Central memory CD8-positive, alpha-beta T cell (primary cell): ENCODE measurements around the gene PLA2G4B.
A peak's percentile ranks its signal among the peaks of the same experiment; 100 is the strongest.

ENCODE experiments used
- ATAC-seq: fragments of 150-1000 bp; cut with Tn5 transposase; replicated peaks from 2 replicates; pipeline ENCODE4 v1.10.0; 2022; ENCODE audit warnings: mild to moderate bottlenecking, moderate FRiP score, moderate number of reproducible peaks; ENCODE audit not compliant: poor library complexity, severe bottlenecking; ENCODE audit errors: extremely low read depth
- DNase-seq, 2 donors: peaks; one replicate each; pipeline ENCODE4 v3.0.0; 2021; ENCODE audit warnings: low spot score in 2 of 2
- H3K27ac Mint-ChIP-seq: one replicate; pipeline ENCODE4 v1.8.0; 2022; ENCODE audit warnings: low read depth, mild to moderate bottlenecking, moderate library complexity, mixed read lengths
- H3K27me3 Mint-ChIP-seq: one replicate; pipeline ENCODE4 v1.8.0; 2022; ENCODE audit warnings: mixed read lengths
- H3K36me3 Mint-ChIP-seq: one replicate; pipeline ENCODE4 v1.8.0; 2022; ENCODE audit warnings: mild to moderate bottlenecking, moderate library complexity, mixed read lengths; ENCODE audit not compliant: insufficient read depth
- H3K4me1 Mint-ChIP-seq: one replicate; pipeline ENCODE4 v1.8.0; 2022; ENCODE audit warnings: mixed read lengths
- H3K4me3 Mint-ChIP-seq: one replicate; pipeline ENCODE4 v1.8.0; 2022; ENCODE audit warnings: mild to moderate bottlenecking, moderate library complexity, mixed read lengths
- H3K9me3 Mint-ChIP-seq: one replicate; pipeline ENCODE4 v1.8.0; 2022; ENCODE audit warnings: mixed read lengths

PLA2G4B gene

GRCh38 chr15:41862515-41863116, 24.0 kb downstream of the PLA2G4B start:
- Mint-ChIP-seq H3K27ac (peak overlapping the region; percentile 67), H3K4me1 (peaks cover 17% of the 10 kb centered on the region), H3K36me3 (peaks cover 2% of the 10 kb centered on the region), H3K9me3 (no peaks in the 10 kb centered on the region), H3K4me3 (no peak overlapping the region), H3K27me3 (no peaks in the 10 kb centered on the region)
- DNase-seq (no peak), ATAC-seq (no peak)

GRCh38 chr15:41865490-41866055, 26.9 kb downstream of the PLA2G4B start:
- Mint-ChIP-seq H3K9me3 (no peaks in the 10 kb centered on the region), H3K27me3 (no peaks in the 10 kb centered on the region), H3K4me3 (no peak overlapping the region), H3K36me3 (peaks cover 2% of the 10 kb centered on the region), H3K27ac (no peak overlapping the region), H3K4me1 (peaks cover 15% of the 10 kb centered on the region)
- ATAC-seq: peak; percentile 29
- DNase-seq: no peak

- no peak for ATAC-seq
These were observed 27.6 kb downstream of the PLA2G4B start for GRCh38 chr15:41866263-41866703.

GRCh38 chr15:41866872-41867579, 28.4 kb downstream of the PLA2G4B start:
- peaks cover 19% of the 10 kb centered on the region for H3K4me1 Mint-ChIP-seq
- H3K36me3 Mint-ChIP-seq: no peaks in the 10 kb centered on the region
- H3K27me3 Mint-ChIP-seq: no peaks in the 10 kb centered on the region
- ATAC-seq: no peak
- H3K9me3 Mint-ChIP-seq: no peaks in the 10 kb centered on the region
- no peak for DNase-seq
- no peak overlapping the region for H3K27ac Mint-ChIP-seq
- no peak overlapping the region for H3K4me3 Mint-ChIP-seq

More at GRCh38 chr15:41866263-41866703, 27.6 kb downstream of the PLA2G4B start:
- no peaks in the 10 kb centered on the region for H3K27me3 Mint-ChIP-seq
- no peak overlapping the region for H3K4me3 Mint-ChIP-seq
- H3K9me3 Mint-ChIP-seq: no peaks in the 10 kb centered on the region
- no peak for DNase-seq
- H3K36me3 Mint-ChIP-seq: no peaks in the 10 kb centered on the region
- H3K27ac Mint-ChIP-seq: no peak overlapping the region
- H3K4me1 Mint-ChIP-seq: peaks cover 18% of the 10 kb centered on the region

GRCh38 chr15:41868321-41868720, 29.7 kb downstream of the PLA2G4B start:
- no peaks in the 10 kb centered on the region for H3K36me3 Mint-ChIP-seq
- no peak overlapping the region for H3K27ac Mint-ChIP-seq
- peaks cover 17% of the 10 kb centered on the region for H3K4me1 Mint-ChIP-seq
- ATAC-seq: no peak
- H3K4me3 Mint-ChIP-seq: no peak overlapping the region
- no peak for DNase-seq
- H3K9me3 Mint-ChIP-seq: no peaks in the 10 kb centered on the region
- H3K27me3 Mint-ChIP-seq: no peaks in the 10 kb centered on the region

GRCh38 chr15:41869770-41870688, 31.4 kb downstream of the PLA2G4B start:
- DNase-seq: no peak
- no peak for ATAC-seq
- Mint-ChIP-seq H3K36me3 (no peaks in the 10 kb centered on the region), H3K27ac (peak overlapping the region; percentile 85), H3K27me3 (no peaks in the 10 kb centered on the region), H3K4me3 (no peak overlapping the region), H3K4me1 (peaks cover 17% of the 10 kb centered on the region), H3K9me3 (no peaks in the 10 kb centered on the region)

- Mint-ChIP-seq H3K27ac (peak overlapping the region; percentile 85), H3K4me1 (peaks cover 17% of the 10 kb centered on the region), H3K9me3 (no peaks in the 10 kb centered on the region), H3K36me3 (no peaks in the 10 kb centered on the region), H3K27me3 (no peaks in the 10 kb centered on the region), H3K4me3 (no peak overlapping the region)
- DNase-seq (peak in 1 of 2 donors; percentile 45), ATAC-seq (peak; percentile 97)
These were observed 32.0 kb downstream of the PLA2G4B start for GRCh38 chr15:41870689-41871081.

- H3K4me1 Mint-ChIP-seq: peaks cover 17% of the 10 kb centered on the region
- no peaks in the 10 kb centered on the region for H3K27me3 Mint-ChIP-seq
- H3K36me3 Mint-ChIP-seq: no peaks in the 10 kb centered on the region
- H3K9me3 Mint-ChIP-seq: no peaks in the 10 kb centered on the region
- DNase-seq (no peak), ATAC-seq (no peak)
- H3K27ac Mint-ChIP-seq: peak overlapping the region; percentile 85
- no peak overlapping the region for H3K4me3 Mint-ChIP-seq
These were observed 32.7 kb downstream of the PLA2G4B start for GRCh38 chr15:41871175-41871905.

GRCh38 chr15:41872166-41872747, 33.6 kb downstream of the PLA2G4B start:
- Mint-ChIP-seq H3K4me3 (no peak overlapping the region), H3K4me1 (peaks cover 17% of the 10 kb centered on the region), H3K27me3 (no peaks in the 10 kb centered on the region), H3K36me3 (no peaks in the 10 kb centered on the region), H3K9me3 (no peaks in the 10 kb centered on the region), H3K27ac (peak overlapping the region; percentile 54)
- DNase-seq (no peak), ATAC-seq (no peak)

- H3K4me3 Mint-ChIP-seq: no peak overlapping the region
- H3K36me3 Mint-ChIP-seq: no peaks in the 10 kb centered on the region
- ATAC-seq: no peak
- no peak for DNase-seq
- H3K27ac Mint-ChIP-seq: peak overlapping the region; percentile 68
- H3K27me3 Mint-ChIP-seq: no peaks in the 10 kb centered on the region
- H3K4me1 Mint-ChIP-seq: peaks cover 17% of the 10 kb centered on the region
- no peaks in the 10 kb centered on the region for H3K9me3 Mint-ChIP-seq
These were observed 35.1 kb downstream of the PLA2G4B start for GRCh38 chr15:41873711-41874110.

GRCh38 chr15:41874736-41875135, 36.1 kb downstream of the PLA2G4B start:
- peaks cover 5% of the 10 kb centered on the region for H3K27me3 Mint-ChIP-seq
- H3K4me1 Mint-ChIP-seq: peaks cover 17% of the 10 kb centered on the region
- no peak overlapping the region for H3K4me3 Mint-ChIP-seq
- DNase-seq: no peak
- no peaks in the 10 kb centered on the region for H3K9me3 Mint-ChIP-seq
- peak overlapping the region; percentile 68 for H3K27ac Mint-ChIP-seq
- ATAC-seq: no peak
- H3K36me3 Mint-ChIP-seq: no peaks in the 10 kb centered on the region
